GM15510 (cell line): Measurements from ENCODE around the gene SMG5.

Experiments
- POLR2A ChIP-seq: IDR thresholded peaks from 3 replicates; pipeline ENCODE4 v1.6.1; 2011; ENCODE audit warnings: borderline replicate concordance; ENCODE audit not compliant: insufficient read length; ENCODE audit errors: extremely low read depth

SMG5 gene, protein sequence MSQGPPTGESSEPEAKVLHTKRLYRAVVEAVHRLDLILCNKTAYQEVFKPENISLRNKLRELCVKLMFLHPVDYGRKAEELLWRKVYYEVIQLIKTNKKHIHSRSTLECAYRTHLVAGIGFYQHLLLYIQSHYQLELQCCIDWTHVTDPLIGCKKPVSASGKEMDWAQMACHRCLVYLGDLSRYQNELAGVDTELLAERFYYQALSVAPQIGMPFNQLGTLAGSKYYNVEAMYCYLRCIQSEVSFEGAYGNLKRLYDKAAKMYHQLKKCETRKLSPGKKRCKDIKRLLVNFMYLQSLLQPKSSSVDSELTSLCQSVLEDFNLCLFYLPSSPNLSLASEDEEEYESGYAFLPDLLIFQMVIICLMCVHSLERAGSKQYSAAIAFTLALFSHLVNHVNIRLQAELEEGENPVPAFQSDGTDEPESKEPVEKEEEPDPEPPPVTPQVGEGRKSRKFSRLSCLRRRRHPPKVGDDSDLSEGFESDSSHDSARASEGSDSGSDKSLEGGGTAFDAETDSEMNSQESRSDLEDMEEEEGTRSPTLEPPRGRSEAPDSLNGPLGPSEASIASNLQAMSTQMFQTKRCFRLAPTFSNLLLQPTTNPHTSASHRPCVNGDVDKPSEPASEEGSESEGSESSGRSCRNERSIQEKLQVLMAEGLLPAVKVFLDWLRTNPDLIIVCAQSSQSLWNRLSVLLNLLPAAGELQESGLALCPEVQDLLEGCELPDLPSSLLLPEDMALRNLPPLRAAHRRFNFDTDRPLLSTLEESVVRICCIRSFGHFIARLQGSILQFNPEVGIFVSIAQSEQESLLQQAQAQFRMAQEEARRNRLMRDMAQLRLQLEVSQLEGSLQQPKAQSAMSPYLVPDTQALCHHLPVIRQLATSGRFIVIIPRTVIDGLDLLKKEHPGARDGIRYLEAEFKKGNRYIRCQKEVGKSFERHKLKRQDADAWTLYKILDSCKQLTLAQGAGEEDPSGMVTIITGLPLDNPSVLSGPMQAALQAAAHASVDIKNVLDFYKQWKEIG

DNA sequence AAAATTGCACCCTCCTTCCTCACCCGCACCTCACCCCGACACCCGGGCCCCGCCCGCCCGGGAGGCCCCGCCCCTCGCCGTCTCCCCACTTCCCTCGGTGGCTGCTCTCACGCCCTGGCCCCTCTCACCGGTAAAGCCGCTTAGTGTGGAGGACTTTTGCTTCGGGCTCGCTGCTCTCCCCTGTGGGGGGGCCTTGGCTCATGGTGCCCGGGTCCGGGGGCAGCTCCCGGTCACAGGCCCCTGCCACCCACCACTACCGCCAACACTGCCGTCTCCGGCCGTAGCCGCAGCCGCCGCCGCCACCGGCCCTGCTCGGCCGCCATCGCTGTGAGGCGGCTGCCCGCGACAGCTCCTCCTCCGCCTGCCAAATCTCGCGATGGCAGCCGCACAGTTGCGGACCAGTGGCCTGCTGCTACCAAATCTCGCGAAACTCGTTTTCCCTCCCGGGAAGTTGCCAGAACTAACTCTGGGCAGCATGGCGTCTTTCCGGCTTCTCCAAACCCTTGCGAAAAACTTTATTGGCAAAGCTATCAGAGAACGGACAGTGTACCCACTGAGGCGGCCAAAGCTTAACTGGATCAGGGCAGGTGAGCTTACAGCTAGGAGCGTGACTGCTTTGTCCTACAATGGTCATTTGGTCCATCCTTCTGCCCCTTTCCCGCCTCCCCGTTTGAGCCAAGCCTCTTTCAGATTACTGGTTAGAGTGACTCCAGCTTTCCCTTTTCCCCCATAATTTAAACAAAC, at the start of gene SMG5:
Gene SMG5, minus strand, starts transcription at position 347 of the 744 bp plus-strand sequence. Its CDS starts 145 bp downstream, at position 202.
- peak; percentile 97 for TF ChIP-seq POLR2A

DNA sequence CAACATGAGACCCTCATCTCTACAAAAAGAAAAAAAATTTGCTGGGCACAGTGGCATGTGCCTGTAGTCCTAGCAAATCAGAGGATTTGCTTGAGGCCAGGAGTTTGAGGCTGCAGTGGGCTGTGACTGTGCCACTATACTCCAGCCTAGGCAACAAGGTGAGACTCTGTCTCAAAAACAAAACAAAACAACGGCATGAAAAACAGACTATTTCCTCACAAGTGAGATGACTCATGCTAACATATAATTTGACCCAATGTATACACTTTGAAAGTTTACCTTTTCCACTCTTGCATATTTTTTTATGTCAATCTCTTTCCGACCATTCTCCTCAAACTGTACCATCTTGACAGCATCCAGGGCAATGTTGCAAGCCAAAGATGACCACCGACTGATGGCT, 37.9 kb upstream of the SMG5 start:
- TF ChIP-seq POLR2A: no peak

DNA sequence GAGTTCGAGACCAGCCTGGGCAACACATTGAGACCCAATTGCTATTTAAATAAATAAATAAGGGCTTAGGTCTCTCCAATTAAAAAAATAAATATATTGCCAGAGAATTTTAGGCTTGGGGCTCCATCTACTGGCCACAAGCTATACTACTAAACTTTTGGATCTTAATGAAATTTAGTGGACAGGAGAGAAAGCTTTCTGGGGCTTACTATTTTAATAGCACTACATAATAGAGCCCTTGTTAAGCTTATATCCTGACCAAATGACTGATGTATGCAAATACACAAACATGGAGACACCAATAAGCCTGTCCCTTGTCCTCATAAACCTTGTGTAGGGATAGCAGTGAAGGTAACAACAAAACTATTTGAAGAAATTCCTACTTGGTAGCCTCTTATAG, 37.0 kb upstream of the SMG5 start:
- TF ChIP-seq POLR2A: no peak

DNA sequence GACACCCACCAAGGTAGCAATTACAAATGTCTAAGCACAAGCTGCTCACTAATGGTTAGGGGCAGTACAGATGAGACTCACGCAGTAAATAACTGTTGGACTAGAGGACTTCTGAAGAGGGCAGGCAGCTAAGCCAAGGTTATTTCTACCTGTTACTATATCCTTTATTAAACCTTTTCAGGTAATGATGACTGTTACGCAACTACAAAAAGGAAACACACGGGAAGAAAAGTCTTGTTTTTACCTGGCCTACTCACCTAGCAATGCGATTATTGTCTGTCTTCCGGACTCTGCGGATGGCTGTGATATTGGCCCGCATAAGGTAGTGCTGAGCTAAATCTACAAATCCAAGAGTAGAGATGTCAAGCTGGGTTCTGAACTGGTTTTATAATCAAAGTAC, 34.3 kb upstream of the SMG5 start:
- TF ChIP-seq POLR2A: no peak

DNA sequence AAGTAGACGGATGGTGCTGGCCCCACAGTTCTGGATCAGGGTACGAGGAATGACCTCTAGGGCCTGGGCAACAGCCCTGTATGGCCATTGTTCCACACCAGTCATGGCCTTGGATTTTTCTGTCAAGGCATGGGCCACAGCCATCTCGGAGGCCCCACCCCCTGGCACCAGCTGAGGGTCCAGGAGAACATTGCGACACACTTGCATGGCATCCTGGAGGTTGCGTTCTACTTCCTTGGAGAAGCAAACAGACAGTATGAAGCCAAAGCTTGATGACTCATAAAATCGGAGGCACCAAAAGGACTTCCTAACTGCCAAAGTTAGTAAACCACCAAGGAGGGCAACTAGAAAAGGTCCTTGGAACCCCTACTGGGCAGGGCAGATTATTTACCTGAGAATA, 28.3 kb upstream of the SMG5 start:
- TF ChIP-seq POLR2A: no peak

DNA sequence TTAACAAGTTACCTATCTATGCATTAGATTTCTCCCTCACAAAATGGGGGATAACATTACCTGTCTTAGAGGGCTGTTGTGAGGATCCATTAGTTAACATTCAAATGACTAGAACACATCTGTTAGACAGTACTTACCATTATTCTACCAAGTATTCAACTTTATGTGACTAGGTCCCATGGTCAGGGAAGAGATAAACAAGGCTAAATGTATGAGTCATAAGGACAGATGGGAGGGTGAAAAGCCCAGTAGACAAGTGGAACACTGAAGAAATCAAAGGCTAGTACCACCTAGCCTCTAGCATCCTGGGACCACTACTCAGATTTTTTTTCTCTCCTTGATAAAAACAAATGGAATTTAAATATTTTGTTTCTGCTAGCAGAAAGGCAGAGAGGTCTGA, 25.5 kb upstream of the SMG5 start:
- TF ChIP-seq POLR2A: no peak

DNA sequence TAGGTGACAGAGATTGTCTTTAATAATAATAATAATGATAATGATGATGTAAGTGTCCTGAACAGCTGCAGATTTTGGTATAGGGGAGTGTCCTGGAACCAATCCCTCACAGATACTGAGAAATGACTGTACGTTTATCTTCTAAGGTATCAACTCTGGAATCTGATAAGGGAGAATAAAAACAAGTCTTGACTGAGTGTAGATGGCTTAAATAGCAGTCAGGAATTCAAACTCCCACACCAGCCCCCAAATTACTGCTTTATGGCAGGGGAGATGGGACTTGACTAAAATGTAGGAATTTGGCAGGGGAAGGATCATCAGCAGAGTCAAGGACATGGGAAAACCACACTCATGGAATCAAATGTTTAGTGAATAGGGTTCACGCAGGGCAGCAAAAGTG, 22.6 kb upstream of the SMG5 start:
- TF ChIP-seq POLR2A: no peak

DNA sequence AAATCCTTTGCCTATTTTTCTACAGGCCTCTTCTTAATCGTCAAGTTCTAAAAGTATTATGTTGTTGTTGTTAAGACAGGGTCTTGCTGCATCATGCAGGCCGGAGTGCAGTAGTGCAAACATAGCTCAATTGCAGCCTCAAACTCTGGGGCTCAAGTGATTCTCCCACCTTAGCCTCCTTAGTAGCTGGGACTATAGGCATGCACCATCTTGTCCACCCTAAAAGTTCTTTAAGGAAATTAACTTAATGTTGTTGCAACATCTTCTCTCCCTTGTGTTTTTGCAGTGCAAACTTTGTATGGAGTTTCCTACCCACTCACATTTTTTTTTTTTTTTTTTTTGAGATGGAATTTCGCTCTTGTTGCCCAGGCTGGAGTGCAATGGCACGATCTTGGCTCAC, 20.6 kb upstream of the SMG5 start:
- TF ChIP-seq POLR2A: no peak

DNA sequence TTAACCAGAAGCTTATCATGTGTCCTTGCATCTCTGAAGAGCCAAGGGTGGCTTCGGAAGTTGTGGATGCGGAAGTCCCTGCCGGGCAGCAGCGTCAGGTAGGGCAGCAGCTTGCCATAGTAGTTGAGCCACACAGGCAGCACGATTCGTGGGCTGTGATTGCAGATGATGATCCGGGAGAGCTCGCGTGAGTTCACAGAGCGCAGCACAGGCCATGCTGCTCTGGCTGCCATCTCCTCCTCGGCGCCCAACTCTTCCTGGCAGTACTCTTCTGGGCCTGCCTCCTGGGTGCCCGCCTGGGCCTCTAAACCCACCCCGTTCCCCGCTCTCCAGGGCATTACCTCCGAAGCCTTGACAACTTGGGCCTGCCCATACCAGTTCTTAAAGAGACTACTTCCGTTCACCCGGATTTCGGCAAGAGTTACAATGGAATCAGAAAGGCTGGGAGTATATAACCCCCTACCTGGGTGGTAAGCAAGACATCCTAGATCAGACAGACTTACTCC, 16.3 kb upstream of the SMG5 start, which contains the start of gene VHLL:
Gene VHLL, minus strand, starts transcription at position 456 of the 506 bp plus-strand sequence. Its CDS starts 118 bp downstream, at position 338.
- TF ChIP-seq POLR2A: no peak

DNA sequence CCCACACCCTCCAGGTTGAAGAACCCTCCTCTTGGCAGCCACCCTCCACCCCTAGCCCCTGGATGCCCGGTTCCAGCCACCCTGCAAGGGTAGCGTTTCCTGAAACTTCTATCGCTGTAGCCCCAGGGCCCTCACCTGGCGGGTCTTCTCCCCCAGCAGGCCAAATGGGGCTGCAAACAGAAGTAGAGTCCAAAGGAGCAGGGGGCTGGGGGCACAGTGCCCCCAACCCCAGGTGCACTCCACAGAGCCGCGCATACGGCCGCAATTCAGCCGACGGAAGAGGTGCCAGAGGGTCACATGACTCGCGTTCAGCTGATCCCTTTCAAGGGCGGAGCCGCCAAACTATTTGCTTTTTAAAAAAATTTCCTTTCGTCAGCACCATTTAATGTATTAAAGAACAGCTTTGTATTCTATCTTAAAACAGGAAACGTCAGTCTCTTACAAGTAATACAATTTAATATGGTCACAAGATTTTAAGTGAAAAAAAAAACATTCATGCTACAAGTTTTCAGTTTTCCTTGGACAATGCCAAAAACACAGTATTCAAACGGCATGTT, 12.8 kb upstream of the SMG5 start, which contains the start of gene GLMP:
Gene GLMP, minus strand, starts transcription at position 289 of the 557 bp plus-strand sequence. Its CDS starts 34 bp downstream, at position 255.
- peak; percentile 60 for TF ChIP-seq POLR2A

DNA sequence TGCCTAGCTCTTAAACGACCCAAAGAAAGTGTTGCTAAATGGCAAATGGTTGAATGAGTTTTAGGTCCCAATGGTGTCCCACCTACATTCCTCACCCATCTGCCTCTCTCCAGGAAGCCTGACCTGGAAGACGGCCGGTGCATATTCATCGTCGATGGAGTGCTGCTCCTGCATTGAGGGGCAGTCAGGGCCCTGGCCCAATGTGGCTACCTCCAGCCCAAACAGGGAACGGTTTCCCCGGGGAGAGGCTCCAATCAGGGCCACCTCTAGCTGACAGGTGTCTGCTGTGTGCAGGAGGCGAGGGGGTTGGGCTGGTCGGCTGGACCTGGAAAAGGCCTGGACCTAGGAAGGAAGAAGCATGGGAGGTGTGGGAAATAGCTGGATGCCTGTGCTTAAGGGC, 11.3 kb upstream of the SMG5 start:
- TF ChIP-seq POLR2A: no peak

DNA sequence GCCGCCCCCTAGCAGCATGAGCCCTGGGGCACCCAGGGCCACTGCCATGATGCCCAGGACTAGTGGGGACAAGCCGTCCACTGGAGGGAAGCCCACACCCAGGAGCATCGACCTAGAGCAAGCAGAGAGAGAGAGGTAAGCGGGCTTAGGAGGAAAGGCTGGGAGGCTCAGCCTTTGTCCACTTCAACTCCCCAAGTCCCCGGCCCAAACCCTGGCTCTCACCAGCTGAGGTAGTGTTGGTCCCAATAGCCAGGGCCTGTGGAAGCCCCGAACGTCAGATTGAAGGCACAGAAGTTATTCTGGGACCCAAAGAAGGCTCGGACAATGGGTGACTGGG, 10.4 kb upstream of the SMG5 start:
- TF ChIP-seq POLR2A: no peak

DNA sequence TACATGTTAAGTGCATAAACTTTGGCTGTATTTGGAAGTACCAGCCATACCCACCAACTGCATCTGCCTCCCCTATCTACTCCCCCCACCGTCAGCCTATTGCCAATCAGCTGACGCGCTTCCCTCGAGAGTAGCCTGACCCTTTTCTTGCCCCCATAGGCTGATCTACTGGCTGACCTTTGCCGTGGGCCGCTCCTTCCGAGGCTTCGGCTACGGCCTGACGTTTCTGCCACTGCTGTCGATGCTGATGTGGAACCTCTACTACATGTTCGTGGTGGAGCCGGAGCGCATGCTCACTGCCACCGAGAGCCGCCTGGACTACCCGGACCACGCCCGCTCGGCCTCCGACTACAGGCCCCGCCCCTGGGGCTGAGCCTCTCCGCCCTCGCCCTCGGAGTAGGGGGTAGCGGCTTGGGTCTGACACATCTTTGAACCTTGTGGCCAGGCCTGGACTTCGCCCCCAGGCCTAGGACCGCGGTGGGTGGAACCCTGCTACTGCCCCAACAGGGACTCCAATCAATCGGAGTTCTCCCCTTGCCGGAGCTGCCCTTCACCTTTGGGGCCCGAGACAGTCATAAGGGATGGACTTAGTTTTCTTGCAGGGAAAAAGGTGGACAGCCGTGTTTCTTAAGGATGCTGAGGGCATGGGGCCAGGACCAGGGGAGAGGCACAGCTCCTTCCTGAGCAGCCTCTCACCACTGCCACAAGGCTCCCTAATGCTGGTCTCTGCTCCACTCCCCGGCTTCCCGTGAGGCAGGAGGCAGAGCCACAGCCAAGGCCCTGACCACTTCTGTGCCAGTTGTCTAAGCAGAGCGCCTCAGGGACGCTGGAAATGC, 8.8 kb upstream of the SMG5 start:
- no peak for TF ChIP-seq POLR2A
